ENCODE measurements around the gene CPEB2.

GRCh38 chr4:15011166-15011565 is 8.9 kb downstream of the CPEB2 start:
- TF ChIP-seq CTCF (IDR thresholded peaks at IDR 0.05): no peak
- TF ChIP-seq ZFX (IDR thresholded peaks at IDR 0.05; ENCODE audit: borderline replicate concordance): no peak
